HG02885 (cell line): ENCODE measurements around the gene MYOZ2.
A peak's percentile ranks its signal among the peaks of the same experiment; 100 is the strongest.

Experiments used
- ATAC-seq: cut with Tn5 transposase; IDR thresholded peaks from one replicate; pipeline ENCODE4 v1.9.1; 2021; ENCODE audit warnings: mild to moderate bottlenecking; ENCODE audit not compliant: unreplicated experiment, poor library complexity

MYOZ2 gene

DNA sequence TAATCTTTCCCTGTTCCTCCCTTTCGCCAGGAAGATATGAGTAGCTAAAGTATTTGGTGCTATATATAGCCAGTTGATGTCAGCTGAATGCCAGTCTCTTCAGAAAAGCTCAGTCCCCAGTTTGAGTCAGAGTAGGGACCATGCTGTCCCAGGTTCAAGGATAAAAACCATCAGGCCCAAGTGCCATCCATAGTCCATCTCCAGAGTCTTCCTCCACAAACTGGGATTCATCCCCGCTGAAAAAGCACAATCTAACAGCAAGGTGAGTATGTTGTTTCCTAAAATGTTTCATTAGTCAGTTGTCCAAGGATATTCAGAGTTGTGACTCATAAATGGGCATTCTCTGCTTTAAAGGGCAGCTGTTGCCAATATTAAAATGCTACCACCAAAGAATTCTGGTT is at the start of gene MYOZ2:
MYOZ2 (plus strand) TSS at position 112 of the 401 bp plus-strand sequence. CDS start 694 bp downstream, outside the sequence.
- no peak for ATAC-seq

DNA sequence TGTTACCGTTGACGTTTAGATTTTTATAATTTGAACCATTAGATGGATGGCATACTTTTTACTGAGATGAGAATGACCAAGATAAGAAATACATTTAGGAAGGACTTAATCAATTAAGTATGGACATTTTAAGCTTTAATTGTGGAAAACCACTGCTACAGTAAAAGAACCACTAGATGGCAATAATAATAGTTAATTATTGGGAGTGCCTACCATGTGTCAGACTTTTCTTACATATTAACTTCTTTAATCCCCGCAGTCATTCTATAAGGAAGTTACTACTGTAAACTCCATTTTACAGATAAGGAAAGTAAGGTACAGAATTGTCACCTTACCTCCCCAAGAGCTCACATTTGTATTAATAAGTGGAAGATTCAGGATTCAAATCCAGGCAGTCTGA is 48.5 kb upstream of the MYOZ2 start:
- no peak for ATAC-seq

DNA sequence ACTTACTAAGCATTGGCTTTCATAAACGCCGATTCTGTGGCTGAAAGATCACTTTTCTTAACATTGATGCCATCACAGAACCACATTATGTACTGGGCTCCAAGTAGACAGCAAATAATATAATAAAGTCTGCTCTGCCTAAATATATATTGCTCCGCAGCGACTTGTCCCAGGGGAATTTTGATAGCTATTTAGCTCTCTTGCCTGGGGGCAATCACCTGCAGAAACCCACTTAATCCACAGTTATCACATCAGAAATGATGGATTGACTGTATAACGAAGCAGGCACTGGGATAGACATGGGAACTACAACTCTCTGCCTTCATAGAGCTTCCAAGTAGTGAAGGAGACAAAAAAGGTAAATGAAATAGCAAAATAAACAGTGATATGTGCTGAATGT is 48.0 kb upstream of the MYOZ2 start:
- ATAC-seq, result no peak

DNA sequence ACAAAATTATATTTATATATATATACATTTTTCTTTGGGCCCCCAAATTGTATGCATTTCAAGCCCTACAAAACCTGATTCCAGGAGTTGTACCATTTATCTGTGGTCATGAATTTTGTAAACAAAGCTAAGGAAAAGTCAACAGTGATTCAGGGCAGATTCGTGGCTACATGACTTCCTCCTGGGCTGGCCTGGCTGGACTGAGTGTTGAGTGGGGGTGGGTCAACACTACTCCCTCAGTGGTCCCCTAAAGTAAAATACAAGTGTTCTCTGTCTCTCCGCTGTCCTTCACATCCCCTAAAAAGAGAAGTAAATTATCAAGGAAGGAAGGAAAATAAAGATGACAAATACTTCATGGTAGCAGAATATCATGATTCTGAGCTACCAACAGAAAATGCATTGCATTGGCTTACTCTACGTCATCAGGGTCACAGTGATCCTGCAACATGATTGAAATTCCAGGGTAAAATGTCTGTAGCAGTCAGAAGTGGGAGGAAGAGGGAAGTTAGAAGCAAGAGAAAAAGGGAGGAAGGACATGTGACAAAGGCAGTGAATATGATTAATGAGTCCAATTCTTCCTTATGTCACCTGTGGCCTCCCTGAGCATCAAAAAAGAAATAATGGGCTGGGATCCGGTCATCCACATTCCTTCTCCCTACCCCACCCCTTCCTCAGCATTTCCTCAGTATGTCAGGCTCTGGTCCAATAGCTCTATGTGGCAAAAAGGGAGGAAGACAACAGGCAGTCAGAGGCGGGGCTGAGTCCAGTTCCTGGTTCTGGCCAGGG is 42.4 kb upstream of the MYOZ2 start:
- no peak for ATAC-seq

DNA sequence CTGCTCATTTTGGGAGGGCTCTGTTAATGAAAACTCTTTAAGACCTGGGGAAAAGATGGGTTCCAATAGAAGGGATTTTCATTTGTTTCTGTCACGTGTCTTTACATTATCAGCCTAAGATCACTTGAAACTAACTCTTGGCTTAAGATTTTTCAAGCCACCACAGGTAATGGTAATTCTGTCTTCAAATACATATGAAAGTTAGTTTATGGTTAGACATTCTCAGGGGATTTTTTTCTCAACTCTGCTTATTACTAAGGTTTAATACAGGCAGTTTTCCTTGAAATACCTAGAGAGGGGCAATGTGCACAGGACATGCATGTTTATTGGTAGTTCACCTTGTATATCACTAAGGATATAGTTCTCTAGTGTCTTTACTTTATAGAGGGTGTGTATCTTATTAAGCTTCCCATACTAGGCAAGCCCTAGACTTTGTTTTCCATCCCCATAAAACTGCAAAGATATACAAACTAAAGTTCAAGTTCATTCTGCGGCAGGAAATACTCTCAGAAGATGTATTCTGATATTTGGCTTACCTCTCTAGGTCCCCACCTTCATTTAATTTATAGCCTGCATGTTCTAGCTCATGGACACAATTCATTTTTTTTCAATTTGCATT is 38.2 kb upstream of the MYOZ2 start:
- peak; percentile 54 for ATAC-seq

DNA sequence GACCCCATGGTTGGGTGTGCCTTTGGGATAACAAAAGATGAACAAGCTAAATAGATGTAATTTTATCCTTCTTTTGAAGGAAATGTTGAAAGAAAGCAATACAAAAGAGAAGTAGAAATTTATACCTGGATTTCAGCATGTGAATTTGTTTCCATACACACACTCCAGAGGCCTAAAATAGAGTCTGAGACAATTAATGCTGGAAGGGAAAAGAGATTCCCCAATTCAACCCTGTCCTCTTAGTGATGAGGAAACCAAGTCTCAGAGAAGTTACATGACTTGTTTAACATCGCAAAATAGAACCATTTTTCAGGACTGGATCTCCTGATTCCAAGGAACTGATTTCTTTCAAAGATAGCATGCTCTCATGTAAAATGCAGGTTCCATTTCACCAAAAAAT is 37.3 kb upstream of the MYOZ2 start:
- ATAC-seq, result no peak

DNA sequence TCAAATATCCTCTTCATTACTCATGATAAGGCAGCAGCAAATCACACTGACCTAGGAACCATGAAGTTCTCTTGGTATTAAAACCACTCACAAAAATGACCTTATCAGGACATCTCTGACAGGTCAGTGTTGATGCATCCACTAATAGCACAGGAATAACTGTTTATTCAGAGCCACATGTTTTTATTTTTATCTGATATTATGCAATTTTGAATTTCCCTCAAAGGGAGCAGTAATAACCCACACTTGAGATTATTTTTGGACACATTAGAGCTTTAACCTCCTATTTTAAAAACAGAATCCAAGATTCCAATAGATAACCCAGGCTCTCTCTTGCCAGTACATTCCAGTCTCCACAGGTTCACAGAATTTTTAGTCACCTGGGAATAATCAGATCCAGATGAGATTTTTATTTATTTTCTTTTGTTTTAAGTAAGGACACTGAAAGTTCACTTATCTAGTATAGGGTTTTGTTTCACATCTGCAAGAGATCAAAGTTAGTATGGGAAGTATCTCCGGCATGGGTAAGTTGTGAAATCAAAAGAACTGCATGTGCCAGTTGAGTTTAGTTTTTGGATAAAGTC is 36.3 kb upstream of the MYOZ2 start:
- no peak for ATAC-seq

DNA sequence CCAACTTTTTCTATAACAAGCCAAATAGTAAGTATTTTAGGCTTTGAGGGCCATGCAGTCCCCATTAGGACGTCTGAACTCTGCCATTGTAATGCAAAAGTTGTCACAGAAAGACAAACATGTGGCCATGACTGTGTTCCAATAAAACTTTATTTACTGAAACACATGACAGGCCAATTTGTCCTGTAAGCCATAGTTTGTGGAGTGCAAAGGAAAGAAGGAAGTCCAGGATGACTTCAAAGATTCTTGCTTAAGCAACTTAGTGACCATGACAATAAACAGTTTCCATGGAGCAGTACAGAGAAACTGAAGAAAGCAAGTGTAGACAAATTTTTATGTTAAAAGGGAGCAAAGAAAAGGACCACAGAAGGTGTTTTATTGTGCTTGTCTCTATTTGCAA is 35.0 kb upstream of the MYOZ2 start:
- ATAC-seq, result no peak

DNA sequence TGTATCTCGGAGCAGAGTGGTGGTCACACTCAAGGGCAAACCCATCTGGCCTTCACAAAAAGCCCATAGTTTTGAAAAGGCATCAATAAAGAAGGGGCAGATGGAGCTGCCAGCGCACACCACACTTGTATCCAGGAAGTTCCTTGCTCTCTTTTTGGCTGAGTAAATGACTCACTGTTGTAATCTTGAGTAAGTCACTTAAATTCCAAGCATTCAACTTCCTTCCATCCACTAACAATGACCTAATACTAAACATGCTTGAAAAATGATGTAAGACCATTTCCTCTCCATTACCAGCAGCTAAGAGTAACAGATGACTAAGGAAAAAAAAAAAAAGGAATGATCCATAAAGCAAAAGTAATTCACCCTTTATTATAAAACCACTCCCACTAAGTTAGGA is 32.4 kb upstream of the MYOZ2 start:
- ATAC-seq, result no peak

DNA sequence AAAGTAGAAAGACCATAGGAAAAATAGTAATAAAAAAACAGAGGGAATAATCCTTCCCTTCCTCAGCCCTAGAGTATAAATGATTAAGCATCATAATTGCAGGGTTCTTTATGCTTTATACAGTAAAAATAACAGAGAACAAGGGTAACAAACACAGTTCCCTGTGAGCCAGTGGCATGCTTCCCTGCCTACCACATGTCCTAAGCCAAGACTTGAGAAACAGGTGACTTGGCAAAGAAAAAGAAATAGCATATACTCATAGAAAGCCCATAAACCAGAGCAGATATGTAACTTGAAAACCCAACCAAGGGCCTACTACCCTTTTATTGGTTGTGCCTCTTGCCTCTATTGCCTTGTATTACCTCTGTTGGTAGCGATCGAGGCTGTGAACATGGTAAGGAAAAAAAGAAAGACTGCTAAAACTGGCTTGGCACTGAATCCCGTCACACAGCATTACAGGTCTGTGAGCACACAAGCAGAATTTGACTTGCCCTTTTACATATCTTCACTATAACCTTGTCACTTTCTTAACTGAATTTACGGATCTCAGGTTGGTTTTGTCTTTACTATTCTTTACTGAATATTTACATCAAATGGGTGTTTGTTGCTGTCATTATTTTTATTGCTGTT is 30.9 kb upstream of the MYOZ2 start:
- ATAC-seq, result no peak

DNA sequence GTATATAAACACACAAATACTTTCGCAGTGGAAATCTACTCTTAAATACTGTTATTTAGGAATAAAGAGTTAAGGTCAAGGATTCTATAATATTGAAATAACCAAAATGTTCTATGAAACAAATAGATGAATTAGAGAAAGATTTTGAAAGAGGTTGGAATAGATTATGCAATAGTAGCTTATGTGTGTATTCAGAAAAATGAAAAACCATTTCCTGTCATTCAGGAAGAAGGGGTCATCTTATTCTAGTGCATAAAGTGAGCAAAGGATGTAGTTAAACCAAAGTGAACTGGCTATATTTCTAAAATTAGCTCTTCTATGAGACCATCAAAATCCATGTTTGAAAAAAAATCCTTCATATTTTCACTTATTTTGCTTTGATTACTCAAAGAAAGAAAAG is 30.0 kb upstream of the MYOZ2 start:
- no peak for ATAC-seq

DNA sequence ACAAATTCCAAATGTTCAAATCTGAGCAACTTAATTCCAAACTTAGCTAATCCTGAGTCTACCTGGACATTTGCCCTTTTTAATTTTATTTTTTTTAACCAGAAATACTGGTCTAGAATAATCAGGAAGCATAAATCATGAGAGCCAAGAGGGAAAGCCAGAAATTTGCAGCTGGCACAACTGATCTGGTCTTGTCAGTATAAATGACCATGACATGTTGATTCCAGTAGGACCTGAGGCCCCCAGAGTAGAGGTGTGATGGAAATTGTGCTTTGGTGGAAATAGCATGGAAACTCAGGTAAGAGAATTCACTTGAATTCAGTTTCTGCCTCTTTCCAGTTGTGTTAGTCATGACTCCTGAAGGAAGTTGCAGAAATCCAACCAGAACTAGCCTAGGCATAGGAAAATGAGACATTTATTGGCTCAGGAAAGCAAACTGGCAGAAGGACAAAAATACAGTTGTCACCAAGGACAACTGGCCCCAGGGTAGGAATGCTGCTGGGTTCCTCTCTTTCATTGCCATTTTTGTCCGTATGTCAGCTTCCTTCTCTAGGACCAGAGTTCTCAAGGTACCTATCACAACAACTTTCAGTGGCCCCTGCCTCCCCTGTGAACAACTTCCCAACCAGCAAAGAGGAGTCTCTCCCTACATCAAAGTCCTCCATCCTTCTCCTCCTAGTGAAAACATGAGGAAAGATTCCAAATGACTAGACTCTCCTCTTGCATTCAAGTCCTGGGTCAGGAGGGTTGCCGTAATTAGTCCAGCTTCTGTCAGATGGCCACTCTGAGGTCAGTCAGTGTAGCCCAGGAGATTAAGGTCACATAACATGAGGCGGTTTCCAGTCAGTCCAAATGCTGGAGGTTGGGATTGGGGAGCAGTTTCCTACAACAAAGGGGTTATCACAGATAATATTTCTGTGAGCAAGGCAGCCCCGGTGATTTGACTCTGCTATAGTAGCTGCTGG is 29.3 kb upstream of the MYOZ2 start:
- ATAC-seq, result no peak

DNA sequence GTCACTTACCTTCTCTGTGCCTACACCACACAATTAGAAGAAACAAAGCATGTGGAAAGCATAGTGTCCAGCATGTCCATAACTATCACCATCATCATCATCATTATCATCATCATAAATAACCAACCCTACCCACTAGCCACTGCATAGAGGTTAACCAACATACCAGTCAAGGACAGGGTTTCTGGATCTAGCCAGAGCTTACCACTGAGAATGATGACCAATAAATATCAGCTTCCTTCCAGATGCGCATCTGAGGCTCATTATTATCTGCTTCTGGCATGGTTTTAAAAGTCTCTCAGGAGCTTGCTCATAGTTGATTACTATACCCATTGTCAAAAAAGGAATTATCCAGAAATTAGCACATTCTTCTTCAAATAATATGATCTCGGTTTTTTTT is 25.5 kb upstream of the MYOZ2 start:
- ATAC-seq, result no peak

DNA sequence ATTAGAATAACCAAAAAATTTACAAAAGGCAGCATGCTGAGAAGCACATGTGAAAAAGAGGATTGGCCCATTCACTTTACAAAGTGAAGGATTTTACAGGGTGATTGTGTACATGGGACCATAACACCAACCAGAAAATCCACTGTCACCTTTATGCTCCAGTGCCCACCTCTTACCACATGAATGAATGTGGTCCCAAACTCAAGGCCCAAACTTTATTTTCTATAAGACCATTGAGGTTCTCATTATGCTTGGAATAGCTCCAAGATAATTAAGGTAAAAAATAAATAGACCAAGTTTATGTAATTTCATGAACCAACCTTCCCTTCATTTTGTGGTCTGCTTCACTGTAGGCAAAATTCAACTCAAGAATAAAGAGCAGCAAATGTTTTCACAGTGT is 24.3 kb upstream of the MYOZ2 start:
- ATAC-seq, result no peak

DNA sequence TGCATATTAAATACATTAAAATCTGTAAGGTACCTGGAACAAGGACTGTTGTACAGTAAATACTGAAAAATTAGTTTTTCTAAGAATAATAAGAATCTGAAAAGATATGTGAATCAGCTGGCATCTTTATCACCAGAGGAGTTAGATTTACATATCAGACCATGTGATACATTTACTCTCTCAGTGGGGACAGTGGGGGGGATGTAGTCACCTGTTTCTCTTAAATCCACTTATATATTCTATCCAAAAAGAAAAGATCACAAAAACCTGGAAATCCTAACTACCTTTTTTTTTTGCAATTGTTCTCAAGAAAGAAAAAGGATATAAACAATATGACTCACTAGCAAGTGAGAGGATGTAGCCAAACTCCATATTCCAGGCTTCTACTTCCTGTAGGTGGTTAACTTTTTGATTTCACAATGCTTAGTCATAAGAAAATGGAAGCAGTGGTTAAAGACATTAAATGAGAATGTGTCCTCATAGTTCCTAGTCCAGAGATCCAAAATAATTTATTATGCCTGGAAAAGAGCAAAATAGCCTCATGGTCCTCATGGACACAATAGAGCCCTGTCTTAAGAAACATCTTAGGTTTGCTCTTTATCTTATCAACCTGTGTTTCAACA is 22.5 kb upstream of the MYOZ2 start:
- no peak for ATAC-seq

DNA sequence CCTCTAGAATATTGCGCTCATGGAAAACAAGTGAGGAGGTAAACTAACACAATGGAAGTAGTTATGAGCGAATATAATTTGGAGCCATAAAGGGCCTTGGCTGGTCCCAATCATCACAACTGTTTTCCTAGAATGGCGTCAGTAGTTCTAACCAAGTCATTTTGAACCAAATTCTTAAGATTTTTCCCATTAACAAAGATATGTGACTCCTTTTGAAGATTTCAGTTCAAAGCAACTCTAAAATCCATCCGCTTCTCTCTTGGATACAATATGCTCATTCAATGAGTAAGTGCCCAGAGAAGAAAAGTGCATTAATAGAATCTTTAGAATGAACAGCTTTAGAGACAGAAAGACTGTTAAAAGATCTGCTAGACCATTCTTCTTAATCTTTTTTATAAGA is 19.6 kb upstream of the MYOZ2 start:
- ATAC-seq, result no peak

DNA sequence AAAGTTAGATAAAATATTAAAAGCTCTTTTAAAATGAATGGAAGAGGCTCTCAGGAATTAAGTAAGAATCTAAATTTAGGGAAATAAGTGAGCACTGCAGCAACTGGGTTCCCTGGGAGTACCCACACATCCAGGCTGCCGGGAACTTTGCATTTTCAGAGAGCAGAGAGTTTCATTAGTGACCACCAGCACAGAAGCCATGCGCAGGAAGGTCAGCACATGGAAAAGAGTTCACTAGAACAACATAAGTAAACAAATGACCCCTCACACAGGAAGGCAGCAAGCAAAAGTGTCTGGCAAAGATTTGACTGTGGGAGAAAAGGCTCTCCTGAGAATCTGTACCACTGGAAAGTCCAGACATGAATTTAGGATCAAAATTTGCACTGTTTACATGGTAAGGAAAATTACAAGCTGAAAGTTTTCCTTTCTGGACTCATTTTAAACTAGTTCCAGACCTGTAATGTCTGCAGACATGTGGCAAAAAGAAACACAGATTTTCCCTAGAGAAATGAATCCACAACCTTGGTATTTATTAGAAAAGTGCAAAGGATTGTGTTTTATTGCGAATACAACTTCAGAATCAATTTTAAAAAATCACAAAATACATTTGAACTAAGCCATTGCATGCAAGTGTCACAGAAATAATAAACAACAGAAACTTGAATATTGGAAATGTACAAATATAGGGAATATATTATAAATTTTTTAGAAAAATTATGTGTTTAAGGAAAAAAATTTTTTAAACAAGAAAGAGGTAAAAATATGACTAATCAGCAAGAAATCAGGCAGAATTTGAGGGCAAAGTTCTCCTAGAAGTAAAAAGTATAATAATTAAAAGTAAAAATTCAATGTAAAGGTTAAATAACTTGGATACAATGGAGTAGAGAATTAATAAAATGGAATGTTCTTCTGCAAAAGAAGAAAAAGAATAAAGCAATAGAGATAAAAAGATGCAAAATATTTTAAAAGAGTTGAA is 18.4 kb upstream of the MYOZ2 start:
- no peak for ATAC-seq

DNA sequence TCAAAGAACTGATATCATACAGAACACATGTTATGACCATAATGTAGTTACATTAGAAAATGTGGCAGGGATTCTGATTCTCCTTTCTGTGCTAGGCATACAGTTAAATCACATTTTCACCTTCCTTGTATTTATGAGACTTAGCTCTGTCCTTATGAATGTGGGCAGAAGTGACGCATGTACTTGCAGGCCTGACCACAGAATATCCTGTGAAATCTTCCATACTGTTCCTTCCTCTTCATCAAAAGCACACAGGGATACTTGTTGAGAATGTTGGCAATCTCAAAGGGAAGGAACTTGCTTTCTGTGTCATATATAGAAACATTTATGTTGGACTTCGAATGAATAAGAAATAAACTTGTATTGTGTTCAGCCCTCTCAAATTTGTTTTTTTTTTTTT is 17.2 kb upstream of the MYOZ2 start:
- ATAC-seq, result no peak

DNA sequence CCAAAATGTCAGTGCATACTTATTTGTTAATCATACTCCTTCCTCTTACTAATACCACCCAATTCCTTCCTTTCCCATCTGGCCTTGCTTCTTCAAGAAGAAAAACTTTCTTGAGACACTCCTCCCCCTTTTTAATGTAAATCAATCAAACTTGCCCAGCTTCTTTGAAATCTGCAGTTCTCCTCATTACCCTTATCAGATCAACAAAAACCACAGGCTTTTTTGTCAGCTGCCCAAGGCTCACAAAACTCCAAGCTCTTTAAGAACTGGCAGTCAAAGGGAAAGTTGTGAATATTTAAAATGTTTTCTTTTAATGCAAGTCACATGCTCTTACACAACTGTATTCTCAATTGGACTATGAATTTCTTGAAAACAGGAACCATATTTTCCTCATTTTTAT is 11.3 kb upstream of the MYOZ2 start:
- ATAC-seq, result no peak
